DMS 273 (cell line): ENCODE measurements around the gene PPP2R3A.
A peak's percentile ranks its signal among the peaks of the same experiment; 100 is the strongest.
"Not testable (repeated sequence)": the region's sequence is repeated elsewhere in the genome, so short reads cannot be mapped to it uniquely, and the experiment has no call there.

Source experiments
- DNase-seq: peaks from one replicate; lab custom pipeline; 2025; ENCODE audit not compliant: unreplicated experiment; lab: John Stamatoyannopoulos, UW

Gene PPP2R3A

DNA sequence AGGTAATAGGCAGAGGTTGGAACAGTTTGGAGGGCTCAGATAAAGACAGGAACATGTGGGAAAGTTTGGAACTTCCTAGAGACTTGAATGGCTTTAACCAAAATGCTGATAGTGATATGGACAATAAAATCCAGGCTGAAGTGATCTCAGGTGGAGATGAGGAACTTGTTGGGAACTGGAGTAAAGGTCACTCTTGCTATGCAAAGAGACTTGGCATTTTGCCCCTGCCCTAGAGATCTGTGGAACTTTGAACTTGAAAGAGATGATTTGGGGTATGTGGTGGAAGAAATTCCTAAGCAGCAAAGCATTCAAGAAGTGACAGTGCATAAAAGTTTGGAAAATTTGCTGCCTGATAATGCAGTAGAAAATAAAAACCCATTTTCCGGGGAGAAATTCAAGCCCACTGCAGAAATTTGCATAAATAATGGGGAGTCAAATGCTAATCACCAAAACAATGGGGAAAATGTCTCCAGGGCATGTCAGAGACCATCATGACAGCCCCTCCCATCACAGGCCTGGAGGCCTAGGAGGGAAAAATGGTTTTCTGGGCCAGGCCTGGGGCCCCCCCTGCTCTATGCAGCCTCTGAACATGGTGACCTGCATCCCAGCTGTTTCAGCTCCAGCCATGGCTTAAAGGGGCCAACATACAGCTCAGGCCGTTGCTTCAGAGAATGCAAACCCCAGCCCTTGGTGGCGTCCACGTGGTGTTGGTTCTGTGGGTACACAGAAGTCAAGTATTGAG, 118.3 kb downstream of the PPP2R3A start:
- not testable (repeated sequence) for DNase-seq

GRCh38 chr3:136085067-136085466, 119.5 kb downstream of the PPP2R3A start:
- DNase-seq, result not testable (repeated sequence)

DNA sequence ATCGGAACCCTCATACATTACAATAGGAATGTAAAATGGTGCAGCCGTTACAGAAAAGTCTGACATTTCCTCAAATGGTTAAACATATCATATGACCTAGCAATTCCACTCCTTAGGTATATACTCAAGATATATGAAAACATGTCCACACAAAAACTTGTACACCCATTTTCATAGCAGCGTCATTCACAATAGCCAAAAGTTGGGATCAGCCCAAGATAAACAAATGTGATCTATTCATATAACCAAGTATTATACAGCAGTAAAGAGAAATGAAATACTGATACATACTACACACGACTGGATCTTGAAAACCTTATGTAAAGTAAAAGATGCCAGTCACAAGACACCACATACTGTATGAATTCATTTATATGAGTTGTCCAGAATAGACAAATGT, 128.2 kb downstream of the PPP2R3A start:
- no peak for DNase-seq

DNA sequence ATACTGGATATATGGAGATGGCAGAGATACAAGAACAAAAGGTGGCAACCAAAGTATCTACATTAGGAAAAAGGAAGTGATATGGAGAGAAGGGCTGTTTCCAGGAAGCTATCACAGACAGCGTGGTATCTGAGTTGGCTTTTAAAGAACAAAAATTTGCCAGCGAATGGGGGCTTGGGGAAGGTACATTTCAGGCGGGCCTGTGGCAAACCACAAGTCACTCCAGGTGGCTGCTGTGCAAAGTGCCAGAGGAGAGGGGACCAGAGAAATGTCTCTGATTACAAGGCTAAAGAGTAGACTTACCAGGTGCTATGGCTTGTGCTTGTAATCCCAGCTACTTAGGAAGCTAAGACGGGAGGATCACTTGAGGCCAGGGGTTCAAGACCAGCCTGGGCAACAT, 139.5 kb downstream of the PPP2R3A start:
- DNase-seq, result no peak

DNA sequence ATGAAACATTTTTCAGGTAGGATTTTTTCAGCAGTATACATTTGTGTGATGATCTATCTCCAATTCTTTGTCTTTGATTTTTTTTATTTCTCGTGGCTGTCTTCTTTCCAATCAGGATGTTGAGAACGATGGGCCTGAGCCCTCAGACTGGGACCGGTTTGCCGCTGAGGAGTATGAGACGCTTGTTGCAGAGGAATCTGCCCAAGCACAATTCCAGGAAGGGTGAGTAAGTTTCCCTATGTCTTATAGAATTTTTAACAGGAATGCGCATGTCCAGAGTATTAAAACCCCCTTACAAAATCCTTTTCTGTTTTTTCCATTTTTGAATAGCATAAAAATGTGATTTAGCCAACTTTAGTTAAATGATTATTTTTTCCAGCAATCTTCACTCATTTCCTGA, 140.6 kb downstream of the PPP2R3A start:
- no peak for DNase-seq

DNA sequence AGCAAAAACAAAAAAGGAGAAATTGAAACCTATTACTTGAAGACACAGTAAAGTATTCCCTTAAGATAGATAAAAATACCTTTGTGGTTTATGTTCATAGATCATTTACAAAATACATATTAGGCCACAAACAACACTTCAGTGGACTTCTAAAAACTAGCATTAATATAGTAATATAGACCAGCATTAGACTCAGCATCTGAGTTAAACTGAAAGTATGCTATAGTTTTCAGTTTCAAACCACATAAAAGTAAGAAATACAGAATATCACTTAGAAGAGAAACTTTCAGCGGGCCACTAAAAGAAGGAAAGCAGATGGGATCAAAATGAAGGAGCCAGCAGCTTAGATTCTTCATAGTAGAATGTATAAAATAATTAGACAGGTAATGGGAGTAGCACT, 144.0 kb downstream of the PPP2R3A start:
- DNase-seq, result no peak

GRCh38 chr3:136110481-136110880, 145.0 kb downstream of the PPP2R3A start:
- DNase-seq, result no peak

DNA sequence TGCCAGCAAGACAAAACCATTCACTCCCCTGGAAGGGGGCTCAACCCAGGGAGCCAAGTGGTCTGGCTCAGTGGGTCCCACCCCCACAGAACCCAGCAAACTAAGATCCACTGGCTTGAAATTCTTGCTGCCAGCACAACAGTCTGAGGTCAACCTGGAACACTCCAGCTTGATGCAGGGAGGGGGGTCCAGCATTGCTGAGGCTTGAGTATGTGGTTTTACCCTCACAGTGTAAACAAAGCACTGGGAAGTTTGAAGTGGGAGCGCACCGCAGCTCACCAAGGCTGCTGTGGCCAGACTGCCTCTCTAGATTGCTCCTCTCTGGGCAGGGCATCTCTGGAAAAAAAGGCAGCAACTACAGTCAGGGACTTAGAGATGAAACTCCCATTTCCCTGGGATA, 148.9 kb downstream of the PPP2R3A start:
- no peak for DNase-seq

DNA sequence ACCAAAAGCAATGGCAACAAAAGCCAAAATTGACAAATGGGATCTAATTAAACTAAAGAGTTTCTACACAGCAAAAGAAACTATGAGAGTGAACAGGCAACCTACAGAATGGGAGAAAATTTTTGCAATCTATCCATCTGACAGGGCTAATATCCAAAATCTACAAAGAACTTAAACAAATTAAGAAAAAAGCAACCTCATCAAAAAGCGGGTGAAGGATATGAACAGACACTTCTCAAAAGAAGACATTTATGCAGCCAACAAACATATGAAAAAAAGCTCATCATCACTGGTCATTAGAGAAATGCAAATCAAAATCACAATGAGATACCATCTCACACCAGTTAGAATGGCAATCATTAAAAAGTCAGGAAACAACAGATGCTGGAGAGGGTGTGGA, 153.8 kb downstream of the PPP2R3A start:
- not testable (repeated sequence) for DNase-seq

GRCh38 chr3:136119783-136120182, 154.3 kb downstream of the PPP2R3A start:
- DNase-seq, result not testable (repeated sequence)

DNA sequence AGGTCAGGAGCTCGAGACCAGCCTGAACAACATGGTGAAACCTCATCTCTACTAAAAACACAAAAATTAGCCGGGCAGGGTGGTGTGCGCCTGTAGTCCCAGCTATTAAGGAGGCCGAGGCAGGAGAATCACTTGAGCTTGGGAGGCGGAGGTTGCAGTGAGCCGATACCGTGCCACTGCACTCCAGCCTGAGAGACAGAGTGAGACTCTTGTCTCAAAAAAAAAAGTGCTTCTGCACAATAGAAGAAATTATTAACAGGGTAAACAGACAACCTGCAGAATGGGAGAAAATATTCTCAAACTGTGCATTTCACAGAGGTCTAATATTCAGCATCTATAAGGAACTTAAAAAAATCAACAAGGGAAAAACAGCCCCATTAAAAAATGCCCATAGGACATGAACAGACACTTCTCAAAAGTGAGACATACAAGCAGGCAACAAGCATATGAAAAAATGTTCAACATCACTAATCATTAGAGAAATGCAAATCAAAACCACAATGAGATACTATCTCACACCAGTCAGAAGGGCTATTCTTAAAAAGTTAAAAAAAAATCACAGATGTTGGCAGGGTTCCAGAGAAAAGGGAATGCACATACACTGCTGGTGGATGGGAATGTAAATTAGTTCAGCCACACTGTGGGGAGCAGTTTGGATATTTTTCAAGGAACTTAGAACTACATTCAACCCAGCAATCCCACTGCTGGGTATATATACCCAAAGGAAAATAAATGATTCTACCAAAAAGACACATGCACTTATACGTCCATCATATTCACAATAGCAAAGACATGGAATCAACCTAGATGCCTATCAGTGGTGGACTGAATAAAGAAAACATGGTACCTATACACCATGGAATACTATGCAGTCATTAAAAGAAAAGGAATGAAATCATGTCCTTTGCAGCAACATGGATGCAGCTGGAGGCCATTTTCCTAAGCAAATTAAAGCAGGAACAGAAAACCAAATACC, 155.1 kb downstream of the PPP2R3A start:
- DNase-seq, result peak; percentile 43

DNA sequence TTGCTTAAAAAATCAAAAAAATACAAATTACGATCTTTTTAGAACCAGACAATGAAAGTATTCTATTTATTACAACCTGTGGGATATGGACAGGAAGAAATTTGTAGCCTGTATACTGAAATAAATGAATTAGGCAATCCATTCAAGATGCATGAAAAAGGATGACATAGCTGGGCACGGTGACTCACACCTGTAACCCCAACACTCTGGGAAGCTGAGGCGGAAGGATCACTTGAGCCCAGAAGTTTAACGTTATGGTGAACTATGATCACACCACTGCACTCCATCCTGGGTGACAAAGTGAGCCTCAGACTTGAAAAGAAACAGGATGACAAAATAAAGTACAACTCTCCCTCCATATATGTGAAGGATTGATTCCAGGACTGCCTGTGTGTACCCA, 156.5 kb downstream of the PPP2R3A start:
- DNase-seq, result no peak

DNA sequence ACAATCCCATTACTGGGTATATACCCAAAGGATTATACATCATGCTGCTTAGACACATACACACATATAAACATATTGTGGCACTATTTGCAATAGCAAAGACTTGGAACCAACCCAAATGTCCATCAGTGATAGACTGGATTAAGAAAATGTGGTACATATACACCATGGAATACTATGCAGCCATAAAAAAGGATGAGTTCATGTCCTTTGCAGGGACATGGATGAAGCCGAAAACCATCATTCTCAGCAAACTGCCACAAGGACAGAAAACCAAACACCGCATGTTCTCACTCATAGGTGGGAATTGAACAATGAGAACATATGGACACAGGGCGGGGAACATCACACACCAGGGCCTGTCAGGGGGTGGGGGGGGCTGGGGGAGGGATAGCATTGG, 166.1 kb downstream of the PPP2R3A start:
- DNase-seq, result not testable (repeated sequence)

DNA sequence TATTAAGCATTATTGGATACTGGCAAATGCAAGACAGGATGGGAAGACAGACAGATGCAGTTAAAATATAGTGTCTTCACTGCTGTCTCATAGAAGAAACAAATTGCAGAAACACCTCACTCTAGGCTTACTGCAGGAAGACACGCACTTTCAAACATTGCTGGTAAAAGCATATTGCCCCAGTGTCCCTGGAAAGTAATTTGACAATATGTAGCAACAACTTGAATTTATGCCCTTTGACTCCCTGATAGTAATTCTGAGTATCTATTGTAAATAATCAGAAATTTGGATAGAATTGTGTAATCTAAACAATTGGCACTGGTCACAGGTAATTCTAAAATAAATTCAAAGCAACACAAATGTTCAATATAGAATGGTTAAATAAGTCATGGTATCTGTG, 168.6 kb downstream of the PPP2R3A start:
- DNase-seq, result no peak

- DNase-seq, result peak; percentile 61
These were observed 169.7 kb downstream of the PPP2R3A start for GRCh38 chr3:136135039-136135802.

DNA sequence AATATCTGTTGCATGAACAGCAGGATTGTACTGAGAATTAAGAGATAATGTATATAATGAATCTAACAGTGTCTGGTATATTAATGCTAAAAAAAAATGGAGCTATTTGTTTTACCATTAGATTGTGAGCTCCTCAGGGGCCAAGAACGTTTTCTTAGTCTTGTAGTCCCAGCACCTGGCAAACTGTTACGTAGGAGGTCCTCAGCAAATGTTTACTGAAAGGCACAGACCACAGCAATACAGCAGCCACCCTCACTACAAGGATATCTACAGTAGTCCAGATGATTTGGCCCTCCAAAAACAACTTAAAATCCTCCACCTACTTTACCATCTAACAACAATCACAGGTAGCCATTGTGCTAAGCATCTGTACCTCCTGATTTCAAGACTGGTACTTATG, 170.9 kb downstream of the PPP2R3A start:
- DNase-seq, result no peak

- DNase-seq, result no peak
These were observed 175.8 kb downstream of the PPP2R3A start for GRCh38 chr3:136141291-136141785.

DNA sequence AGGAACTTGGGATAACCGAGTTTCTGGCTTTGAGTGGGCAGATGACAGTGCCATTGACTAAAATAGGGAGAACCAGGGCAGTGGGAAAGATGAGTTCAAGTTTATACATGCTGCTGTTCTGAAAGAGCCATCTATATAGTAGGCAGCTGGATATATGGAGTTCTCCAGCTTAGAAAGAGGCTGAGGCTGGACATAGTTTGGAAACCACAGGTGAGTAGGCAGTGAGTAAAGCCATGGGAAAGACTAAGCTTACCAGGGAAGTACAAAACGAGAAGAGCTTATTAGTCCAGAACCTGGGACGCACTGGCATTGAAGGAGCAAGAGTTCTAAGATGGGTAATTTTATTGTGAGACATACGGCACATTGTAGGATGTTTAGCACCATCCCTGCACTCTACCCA, 176.4 kb downstream of the PPP2R3A start:
- DNase-seq, result no peak

DNA sequence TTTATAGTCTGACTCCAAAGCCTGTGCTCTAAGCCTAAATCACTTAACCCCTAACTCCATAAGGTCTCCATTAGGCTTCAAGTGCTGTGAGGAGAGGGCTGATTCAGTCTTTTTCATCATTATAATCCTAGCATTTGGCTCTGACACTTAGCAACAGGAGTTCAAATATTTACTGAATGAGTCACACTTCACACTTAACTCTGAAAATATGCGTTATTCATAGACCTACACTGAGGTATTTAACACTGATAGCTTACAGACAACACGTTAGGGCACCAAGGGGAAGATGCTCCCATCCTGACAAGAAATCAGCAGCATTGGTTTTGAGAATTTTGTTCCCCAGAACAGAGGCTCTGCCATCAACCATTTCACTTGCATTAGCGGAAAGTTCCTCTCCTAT, 177.1 kb downstream of the PPP2R3A start:
- DNase-seq, result peak; percentile 54

GRCh38 chr3:136144397-136144796, 178.9 kb downstream of the PPP2R3A start:
- not testable (repeated sequence) for DNase-seq
